Hematopoietic multipotent progenitor cell treated with erythropoietin and hydrocortisone succinate and interleukin-3 and kit ligand, for 15 days (in vitro differentiated cells): Measurements from ENCODE around the gene COL13A1.

ENCODE experiments used
- DNase-seq: peaks from one replicate; pipeline ENCODE4 v3.0.0-alpha.2; 2015; ENCODE audit warnings: low spot score

The COL13A1 gene

DNA sequence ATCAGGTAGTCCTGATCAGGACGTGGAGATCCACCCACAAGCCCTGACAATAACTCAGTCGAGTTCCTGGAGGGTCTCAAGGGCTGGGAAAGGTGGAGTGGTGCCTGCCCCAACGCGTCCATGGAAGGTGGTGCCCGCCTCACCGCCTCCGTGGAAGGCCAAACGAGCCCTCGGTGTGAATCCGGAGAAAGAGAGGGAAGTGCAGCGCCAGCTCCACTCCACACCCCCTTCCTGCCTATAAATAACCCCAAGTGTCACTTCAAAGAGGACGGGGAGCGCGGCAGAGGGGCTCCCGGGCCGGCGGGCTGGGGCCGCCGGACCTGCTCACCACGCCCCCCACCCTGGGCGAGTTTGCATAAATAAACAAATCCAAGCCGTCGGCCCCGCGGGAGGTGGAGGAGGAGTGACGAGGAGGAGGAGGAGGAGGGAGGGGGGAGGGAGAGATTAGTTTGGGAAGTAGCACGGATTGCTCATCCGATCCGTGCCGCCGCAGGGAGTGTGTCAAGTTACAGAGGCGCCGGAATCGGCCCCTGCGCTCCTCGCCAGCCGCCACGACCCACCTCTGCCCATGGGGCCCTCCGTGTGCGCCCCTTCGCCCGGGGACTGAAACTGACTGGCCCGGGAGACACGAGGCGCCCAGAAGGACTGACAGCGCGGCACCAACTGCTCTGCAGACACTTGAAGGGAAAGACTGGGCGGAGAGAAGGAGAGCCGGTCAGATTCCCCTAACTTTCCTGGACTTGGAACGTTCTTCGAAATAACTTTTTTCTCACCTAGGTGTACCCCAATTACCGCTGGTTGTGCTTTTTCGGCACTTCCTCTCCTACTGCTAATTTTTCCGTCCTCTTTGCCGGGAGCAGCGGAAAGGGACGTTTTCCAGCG lies at the start of gene COL13A1:
COL13A1 (plus strand) TSS at position 473 of the 882 bp plus-strand sequence. CDS start 518 bp downstream, outside the sequence.
- DNase-seq, result no peak

DNA sequence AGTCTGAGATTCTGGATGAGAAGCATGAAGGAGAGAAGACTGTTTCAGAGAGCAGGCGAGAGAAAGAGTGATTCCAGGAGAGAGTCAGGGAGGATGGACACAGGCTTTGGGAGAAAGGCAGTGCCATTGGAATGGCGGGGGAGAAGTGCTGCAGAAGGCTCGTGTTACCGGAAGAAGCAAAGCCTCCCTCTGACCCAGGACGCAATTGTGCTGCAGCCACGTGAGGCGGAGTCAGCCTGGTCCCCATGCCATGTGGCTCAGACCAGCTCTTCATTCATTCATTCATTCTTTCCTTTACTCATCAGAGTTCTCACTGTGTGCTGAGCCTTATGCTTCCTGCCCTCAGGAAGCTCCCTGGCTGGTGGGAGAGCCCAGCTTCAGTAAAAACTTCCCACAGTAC lies 49.2 kb upstream of the COL13A1 start:
- no peak for DNase-seq

DNA sequence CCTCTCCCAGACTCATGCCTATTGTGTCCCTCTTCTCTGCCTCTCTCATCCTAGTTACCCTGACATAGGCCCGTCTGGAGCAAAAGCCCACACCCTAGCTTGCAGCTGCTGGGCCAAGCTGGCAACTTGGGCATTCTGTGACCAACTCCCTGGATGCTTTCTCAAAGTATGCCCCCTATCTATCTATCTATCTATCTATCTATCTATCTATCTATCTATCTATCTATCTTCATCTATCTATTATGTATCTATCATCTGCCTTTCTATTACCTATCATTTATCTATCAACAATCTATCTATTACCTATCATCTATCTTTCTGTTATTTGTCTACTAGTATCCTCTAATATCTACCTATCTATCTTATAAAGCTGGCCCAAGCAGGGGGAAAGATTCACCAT lies 45.4 kb upstream of the COL13A1 start:
- DNase-seq, result no peak

DNA sequence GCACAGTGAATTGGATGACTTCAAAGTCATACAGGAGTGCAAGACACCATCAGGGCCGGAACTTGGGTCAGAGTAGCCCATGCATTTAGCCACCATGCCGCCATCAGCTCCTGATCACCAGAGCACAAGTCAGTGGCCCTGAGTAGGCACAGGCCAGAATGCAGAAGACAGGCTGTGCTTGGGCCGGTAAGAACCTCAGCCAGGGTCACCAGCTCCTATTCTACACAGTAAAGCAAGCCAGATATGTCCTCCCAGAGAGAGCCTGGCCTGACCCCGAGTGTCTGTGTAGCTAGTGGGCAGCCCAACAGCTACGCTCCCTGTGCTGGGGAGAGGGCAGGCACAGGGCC lies 44.5 kb upstream of the COL13A1 start:
- no peak for DNase-seq

DNA sequence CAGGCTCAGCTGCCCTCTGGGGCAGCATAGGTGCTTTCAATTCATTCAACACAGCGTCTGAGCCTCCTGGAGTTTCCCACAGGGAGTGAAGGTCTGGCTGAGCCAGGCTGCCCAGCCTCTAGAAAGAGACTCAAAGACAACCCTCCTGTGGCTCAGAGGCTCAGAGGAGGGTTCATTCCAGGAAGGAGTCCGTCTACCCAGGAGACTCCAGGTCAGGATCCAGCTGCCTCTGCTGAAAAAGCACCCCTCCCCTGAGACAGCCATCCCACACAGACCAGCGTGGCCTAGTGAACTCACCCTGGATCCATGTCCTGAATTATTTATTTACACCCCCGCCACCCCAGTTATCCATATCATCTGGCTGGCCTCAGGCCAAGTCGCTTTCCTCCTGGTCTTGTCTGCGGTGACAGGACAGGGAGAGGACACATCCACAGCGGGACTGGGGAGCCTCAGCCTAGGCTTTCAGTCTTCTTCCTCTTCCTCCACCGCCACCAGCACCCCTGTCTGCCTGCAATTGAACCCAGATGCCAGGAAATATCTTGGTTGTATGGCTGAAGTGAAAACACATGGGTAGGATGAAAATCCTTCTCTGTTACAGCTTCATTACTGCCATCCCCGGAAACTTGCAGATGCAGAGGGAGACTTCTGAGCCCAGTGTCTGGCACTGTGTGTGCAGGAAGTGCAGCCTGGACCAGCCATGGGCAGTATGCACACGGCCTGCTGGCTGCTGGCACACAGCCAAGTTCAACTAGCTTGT lies 44.0 kb upstream of the COL13A1 start:
- DNase-seq, result peak; percentile 9

DNA sequence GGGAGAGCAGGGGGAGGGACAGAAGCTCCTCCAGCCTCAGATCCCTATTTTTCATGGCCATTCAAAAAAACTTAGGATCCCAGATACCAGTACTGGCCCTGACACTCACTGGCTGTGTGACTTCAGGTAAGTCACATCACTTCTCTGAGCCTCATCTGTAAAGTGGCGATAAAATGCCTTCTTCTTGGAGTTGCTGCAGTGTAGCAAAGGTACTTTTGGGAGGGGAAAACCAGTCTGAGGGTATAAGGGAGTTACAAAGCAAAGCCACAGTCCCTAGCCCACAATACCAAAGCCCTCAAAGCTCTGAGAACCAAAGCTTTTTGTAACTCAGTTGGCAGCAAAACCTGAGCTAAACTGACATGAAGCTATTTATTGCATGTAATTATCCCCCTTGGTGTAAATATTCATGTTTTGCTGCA lies 43.4 kb upstream of the COL13A1 start:
- no peak for DNase-seq

DNA sequence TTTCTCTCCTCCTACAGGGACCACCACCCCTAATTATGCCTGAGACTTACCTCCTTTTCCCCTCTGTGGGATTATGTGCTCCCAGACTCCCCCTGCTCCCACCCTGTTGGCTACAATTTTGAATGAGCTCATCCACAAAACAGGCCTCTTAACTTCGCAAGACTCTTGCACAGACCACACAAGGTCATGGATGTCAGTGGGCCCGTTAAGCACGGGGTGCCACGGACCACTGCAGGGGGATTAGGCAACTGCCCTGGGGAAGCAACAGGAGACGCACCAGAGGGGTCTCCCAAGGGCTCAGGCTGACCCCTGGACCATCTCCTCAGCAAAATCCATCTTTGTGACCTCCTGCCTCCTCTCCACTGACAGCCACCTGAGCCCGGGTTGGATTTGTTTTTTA lies 42.1 kb upstream of the COL13A1 start:
- DNase-seq, result no peak

DNA sequence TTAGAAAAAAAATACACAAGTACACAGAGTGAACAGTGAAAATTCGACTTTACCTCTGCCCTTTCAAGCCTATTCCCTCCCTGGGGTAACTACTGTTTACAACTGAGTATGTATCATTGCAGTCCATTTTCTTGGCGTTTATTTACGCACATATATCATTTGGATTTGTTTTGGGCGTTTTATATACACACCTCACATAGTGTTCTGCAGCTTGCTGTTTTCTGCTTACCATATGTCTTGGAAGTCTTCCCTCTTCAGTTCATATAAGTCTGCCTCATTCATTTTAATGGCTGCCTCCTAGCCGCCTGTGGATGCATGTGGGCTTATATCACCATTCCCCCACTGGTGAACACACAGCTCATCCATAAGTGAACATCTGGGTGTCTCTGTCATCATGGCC lies 41.6 kb upstream of the COL13A1 start:
- no peak for DNase-seq

DNA sequence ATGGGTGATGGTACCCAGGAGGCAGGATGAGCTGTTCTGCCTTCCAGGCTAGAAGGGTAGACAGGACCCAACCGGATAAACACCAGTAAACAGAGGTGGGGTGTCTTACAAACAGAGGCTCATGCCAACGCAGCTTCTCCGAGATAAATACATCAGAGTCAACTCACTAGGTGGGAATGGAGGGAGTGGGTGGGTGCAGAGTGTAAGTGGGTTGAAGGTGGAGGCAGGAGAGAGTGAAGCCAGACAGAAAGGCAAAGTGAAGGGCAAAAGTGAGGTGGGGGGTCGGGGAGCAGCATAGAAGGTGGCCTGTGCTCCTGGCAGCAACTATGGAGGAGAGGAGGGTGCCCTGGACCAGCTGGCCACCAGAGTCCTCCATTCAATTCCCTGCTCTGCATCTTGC lies 40.4 kb upstream of the COL13A1 start:
- DNase-seq, result no peak

DNA sequence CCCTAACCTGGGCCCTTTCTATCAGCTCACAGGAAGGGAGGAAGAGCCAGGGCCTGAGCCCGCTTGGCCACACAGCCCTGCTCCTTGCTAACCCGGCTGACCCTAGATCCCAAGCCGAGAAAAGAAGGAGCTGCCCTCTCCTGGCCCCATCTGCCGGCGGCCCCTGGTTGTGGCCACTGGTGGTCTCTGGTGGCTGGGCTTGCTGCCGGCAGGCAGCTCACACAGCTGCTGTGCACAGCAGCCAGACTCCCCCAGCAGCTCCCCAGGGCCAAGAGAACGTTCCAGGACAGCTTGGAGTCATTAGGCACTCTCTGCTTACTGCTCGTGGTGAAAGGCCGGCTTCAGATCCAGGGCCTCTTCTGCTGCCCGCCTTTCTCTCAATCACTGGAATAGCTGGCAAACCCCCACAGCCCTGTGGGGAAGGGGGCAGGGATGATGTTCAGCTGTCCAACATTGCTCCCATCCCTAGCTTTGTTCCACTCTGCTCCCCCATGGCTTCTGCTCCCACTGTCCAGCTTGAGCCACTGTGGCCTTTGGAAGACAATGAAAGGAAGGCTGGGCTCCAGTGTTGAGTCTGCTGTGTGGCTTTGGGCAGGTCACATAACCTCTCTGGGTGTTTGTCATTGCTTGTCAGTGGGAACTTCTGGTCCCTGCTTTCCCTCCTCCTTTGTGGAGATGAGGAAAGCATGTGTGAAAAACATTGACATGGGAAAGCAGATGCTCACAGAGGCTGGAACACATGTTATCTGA lies 35.4 kb upstream of the COL13A1 start:
- no peak for DNase-seq

DNA sequence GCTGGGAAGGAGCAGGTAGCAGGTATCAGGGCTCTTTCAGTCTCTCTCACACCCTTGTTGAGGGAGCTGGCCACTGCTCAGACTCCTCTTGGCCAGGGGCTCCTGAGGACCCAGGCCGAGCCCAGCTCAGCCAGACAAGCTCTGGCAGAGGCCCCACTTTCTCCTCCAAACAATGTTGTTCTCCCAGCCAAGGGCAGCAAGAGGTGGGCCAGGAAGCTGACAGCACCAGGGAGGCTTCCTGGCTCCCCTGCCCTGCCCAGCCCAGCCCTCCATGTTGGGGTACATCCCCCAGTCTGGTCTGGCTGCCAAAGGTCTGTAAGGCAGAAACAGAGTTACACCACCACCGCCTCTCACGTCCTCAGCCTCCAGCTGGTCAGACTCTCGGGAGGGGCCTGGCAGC lies 33.9 kb upstream of the COL13A1 start:
- no peak for DNase-seq

DNA sequence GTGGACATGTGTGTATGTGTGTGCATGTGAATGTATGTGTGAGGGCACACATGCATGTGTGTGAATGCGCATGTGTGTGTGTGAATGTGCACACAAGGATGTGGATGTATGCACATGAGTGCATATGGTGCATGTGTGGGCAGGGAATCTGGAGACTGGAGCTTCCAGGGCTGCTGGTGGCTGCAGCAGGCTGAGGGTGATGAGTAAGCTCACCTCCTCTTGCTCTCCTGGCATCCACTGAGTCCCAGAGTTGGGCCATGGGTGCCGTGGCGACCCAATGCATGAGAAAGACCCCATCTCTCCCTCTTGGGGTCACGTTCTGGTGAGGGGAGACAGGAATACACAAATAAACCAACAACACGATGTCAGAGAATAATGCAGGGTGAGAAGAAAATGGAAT lies 33.3 kb upstream of the COL13A1 start:
- DNase-seq, result no peak

DNA sequence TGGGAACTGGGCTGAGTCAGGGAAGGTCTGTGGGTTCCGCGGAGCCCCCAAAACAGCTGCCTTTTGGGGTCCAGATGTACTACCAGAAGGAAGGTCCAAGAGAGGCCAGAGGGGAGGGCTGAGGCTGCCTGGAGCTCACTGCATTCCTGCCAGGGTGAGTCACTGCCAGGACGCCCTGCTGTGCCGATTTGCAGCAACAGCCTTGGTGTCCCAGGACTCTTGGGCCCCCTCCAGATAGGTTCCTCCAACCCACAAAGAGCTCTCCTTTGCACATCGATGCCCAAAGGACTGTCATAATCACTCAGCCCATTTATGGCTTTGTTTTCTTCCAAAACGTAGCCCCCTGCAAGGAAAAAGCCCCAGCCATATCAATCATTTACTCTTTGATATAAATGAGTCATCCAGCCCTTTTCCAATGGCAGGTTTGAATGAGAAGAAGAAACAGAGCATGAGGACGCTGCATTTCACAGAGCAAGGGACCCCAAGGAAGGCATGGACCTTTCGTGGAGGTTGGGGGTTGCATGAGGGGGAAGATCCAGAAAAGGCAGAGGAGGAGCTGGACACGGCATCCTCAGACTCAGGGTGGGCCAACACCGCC lies 32.2 kb upstream of the COL13A1 start:
- DNase-seq, result no peak

DNA sequence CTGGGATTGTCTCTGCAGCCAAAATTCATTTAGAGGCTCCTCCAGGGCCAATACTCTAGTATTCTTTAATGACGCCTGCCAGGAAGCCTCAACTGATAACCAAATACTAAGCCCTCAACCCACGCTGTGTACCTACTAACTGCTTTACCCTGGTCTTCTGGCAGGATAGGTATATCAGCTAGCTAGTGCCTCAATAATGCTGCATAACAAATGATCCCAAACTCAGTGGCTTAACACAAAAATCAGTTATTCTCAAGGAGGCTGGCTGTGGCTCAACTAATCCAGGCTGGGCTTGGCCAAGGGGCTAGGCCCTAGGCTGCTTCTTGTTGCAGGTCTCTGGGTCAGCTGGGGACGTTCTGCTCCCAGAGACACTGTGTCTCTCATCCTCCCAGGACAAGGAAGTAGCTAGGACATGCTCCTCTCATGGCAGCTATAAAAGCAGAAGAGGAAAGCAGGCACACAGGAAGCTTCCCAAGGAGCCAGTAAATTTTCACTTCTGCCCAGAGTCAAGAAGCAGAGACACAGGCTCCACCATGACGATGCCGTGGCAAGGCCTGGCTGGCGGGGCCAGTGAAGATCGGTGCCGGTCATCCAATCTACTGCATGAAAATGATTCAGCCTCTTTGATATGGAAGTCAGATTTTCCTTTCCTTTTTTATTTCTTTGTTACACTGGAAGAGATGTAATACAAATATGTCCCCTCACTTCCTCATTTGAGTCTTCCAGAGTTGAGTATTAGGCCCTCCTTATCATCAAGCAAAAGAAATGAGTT lies 28.6 kb upstream of the COL13A1 start:
- no peak for DNase-seq

DNA sequence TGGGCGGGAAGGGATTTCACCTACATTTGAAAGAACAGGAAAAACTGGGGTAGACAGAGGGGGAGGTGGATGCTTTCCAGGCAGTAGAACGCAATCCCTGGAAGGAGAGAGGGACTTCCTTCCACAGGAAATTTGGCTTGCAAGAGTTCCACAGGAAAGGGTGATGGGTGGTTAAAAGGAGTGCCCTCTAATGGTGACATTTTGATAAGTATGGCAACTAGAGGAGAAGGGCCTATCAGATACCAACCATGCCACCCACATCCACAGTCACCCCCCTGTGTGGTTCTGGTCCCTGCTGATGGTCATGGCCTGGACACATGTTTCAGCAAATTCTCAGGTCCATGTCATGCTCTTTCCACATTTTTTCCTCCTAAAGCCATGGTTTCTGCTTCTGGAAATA lies 27.1 kb upstream of the COL13A1 start:
- no peak for DNase-seq

DNA sequence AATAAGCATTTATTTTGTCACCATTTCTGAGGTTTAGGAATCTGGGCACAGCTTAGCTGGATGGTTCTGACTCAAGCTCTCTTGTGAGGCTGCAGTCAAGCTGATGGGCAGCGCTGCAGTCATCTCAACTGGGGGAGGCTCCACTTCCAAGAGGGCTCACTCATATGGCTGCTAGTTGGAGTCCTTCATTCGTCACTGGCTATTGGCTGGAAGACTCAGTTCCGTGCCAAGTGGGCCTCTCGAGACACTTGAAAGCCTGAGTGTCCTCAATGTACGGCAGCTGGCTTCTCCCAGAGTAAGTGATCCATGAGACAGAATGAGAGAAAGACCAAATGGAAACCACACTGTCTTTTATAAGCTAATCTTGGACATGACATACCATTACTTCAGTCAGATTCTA lies 21.6 kb upstream of the COL13A1 start:
- DNase-seq, result no peak

DNA sequence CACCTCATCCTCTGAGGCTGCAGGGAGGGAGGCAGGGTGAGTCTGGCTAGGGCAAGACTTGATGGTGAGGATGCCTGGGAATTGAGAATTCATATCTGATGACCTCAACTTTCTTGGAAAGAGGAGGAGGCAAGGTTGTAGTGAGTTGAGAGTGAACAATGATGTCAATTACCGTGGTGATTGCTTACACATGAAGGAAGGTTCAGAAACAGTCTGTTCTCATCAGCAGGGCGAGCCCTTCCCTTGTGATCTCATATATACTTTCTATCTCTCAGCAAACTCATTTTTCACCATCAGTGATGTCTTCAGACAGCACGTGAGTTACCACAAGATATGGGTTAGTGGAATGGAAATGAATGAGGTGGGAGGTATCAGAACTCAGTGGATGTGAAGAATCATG lies 20.1 kb upstream of the COL13A1 start:
- no peak for DNase-seq

DNA sequence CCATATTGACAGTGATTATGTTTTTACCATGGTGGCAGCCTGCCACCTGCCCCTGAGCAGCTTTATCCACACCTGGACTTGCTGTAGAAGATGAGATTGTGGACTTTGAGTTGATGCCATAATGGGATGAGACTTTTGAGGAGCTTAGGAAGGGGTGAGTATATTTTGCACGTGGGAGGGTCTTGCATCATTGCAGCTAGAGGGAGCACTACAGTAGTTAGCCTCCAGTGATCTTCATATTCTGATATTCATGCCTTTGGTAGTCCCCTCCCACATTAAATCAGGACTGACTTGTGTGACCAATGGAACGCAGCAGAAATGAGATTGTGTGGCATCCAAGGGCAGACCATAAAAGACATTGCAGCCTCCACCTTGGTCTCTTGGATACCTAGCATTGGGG lies 18.2 kb upstream of the COL13A1 start:
- no peak for DNase-seq

DNA sequence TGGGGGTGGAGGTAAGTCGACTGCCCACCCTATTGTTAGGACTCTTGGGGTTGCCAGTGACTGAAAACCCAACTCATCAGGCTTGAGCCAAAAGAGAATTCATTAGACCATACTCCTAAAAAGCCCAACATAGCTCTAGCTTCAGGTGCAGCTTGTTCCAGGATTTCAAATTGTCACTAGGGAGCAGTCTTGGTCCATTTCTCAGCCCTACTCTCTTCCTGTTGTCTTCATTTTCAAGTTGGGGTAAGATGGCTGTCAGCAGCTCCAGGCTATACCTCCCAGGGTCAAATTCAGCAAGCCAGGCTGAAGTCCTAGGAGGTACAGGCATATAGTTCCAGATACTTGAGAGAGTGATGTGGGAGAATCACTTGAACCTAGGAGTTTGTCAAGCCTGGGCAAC lies 14.9 kb upstream of the COL13A1 start:
- DNase-seq, result no peak

DNA sequence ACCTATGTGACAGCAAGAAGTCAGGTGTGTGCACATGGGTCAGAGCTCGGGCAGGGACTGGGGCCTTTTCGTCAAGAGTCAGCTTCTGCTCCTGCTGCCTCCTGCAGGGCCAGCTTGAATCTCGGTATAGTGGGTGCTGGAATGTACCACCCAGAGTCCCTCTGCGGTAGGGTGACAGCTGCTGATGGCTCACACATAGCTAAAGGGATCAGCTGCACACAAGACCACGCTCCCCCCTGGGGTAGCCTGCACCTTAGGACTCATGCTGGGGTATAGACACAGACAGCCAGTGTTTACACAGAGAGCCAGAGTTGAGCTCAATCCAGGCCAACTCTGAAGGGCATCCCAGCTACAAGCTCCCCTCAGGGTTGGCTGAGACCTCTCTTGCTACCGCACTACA lies 14.0 kb upstream of the COL13A1 start:
- DNase-seq, result no peak

DNA sequence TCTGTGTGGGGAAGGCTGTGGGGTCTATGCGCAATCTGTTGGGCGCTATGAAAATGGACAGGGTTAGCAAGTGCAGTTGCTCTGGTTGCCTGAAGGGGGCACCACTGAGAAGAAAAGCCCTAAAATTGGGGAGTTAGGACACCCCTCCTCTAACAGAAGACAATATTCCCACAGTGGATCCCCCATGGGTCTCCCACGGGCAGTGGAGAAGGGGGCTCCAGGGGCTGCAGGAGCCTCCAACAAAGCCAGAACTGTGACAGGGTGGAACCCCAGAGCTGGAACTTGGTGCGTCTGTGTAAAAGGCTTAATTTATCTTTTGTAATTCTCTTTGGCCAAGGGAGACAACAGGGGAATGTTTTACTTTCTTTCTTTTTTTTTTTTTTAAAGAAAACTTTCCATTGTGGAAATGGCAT lies 12.5 kb upstream of the COL13A1 start:
- DNase-seq, result peak; percentile 12

DNA sequence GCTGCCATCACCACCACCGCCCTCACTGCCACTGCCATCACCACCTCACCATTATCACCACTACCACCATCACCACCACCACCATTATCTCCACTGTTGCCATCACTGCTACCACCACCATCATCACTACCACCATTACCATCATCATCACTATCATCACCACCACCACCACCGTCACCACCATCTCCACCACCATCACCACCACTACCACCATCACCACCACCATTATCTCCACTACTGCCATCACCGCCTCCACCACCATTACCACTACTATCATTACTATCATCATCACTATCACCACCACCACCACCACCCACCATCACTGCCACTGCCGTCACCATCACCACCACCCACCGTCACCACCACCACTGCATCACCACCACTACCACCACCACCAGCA lies 9.9 kb upstream of the COL13A1 start:
- DNase-seq, result no peak
